ENCODE results near the gene DMD.

GRCh38 chrX:31934015-31934414 is 1277.3 kb downstream of the DMD start:
- no peak for TF ChIP-seq EZH2 (IDR thresholded peaks at IDR 0.05; ENCODE audit: borderline replicate concordance, insufficient read depth, low read depth, low read length, poor library complexity, severe bottlenecking)
- TF ChIP-seq, protein P1, sequence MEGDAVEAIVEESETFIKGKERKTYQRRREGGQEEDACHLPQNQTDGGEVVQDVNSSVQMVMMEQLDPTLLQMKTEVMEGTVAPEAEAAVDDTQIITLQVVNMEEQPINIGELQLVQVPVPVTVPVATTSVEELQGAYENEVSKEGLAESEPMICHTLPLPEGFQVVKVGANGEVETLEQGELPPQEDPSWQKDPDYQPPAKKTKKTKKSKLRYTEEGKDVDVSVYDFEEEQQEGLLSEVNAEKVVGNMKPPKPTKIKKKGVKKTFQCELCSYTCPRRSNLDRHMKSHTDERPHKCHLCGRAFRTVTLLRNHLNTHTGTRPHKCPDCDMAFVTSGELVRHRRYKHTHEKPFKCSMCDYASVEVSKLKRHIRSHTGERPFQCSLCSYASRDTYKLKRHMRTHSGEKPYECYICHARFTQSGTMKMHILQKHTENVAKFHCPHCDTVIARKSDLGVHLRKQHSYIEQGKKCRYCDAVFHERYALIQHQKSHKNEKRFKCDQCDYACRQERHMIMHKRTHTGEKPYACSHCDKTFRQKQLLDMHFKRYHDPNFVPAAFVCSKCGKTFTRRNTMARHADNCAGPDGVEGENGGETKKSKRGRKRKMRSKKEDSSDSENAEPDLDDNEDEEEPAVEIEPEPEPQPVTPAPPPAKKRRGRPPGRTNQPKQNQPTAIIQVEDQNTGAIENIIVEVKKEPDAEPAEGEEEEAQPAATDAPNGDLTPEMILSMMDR (IDR thresholded peaks at IDR 0.05) = no peak
